GM18498 (cell line): ENCODE data around the gene ASCL3.
"Not testable (repeated sequence)": the region's sequence is repeated elsewhere in the genome, so short reads cannot be mapped to it uniquely, and the experiment has no call there.

Experiments used
- ATAC-seq: cut with Tn5 transposase; IDR thresholded peaks from one replicate; pipeline ENCODE4 v1.9.1; 2021; ENCODE audit warnings: mild to moderate bottlenecking, moderate library complexity; ENCODE audit not compliant: unreplicated experiment

ASCL3 gene

DNA sequence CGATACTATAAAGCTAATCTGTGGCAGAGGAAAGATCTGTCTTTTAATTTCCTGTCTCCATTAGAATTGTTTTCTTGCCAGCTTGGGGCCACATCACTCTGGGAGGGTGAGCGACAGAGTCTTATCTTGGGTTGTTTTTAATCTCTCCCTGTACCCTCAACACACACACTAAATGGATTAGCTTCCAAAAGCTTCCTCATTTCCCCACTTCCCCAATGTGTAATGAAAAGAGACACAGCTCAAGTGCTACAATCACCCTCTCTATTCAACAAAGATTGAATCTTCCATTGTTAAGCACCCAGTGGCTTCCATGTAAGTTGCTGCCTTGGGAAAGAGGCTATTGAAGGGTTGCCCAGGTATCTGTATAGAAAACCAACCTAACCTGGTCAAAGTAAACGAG lies 6.1 kb upstream of the ASCL3 start:
- ATAC-seq, result no peak

DNA sequence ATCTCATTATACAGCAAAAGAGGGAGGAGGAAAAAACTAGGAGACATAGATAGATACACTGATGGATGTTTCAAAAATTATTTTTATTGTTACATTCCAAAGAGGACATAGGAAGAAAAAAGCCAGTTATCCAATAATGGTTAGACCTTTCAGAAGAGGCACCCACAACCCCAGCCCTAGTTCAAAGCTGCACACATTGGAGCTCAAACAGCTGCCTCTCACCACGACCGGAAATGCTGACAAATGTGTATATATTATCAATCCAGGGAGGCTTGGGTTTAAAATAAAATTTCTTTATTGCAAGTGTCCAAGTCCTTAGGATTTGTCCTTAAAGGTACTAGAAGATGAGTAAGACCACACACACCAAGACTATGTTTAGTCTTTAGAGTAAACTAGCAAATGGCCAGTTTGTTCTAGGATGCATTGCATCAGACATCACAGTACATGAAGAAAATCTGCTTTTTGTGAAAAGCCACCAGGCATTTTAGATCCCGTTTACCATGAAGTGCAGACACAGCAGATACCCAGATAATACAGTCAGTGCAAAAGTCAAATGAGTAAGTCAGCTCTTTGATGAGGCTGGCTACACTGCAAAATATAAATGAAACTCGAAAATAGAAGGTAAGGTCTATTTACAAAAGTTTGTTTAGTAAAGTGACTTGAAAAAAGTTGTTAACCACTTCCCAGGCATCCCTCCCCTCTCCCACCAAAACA lies 4.6 kb upstream of the ASCL3 start:
- ATAC-seq, result no peak

DNA sequence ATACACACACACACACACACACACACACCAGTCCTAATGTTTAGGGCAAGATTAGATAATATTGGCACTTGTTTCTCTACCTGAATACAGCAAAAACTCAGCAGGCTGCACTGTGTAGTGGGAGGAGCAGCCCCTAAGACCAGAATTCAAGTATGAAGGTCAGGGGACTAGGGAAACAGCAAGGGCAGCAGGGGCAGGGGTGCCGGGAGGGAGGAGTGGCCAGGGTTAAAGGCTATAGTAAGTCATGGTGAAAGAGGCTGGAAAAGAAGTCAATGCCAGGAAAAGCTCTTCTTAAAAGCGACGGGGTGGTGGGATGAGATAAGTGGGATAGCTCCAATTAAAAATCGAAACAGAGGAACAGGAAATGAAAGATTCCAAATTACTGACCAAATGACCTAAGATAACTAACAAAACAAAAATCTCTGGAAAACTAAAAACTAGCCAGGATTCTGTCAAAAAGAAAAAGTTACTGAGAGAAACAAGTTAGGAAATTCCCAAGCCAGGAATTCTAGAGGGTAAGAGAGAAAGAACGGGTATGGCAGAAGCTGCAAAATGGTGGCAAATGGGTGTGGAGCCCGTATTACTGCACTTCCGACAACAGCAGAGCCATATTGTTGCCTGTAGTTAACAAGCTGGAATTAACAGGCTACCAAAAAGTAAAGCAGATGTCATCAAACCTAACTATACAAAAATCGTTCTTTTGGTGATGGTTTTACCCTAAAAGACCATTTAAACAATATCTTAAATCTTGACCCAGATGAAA lies 1.3 kb downstream of the ASCL3 start:
- ATAC-seq, result no peak

DNA sequence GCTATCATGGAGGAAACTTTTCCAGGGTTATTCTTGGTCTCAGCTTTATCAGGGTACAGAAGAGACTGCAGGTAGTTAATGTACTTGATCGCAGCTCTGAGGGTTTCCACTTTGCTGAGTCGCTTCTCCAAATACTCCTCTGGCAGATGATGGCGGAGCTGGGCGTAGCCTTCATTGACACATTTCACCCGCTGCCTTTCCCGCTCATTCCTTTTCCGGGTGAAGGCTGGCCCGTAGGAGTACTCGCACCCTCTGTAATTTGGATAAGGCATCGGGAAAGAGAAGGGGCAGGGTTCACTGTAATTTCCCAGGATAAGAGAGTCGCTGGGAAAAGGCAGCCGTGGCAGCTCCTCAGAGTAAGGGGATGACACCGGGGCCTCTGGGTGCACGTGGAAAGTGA lies 5.2 kb downstream of the ASCL3 start:
- no peak for ATAC-seq

DNA sequence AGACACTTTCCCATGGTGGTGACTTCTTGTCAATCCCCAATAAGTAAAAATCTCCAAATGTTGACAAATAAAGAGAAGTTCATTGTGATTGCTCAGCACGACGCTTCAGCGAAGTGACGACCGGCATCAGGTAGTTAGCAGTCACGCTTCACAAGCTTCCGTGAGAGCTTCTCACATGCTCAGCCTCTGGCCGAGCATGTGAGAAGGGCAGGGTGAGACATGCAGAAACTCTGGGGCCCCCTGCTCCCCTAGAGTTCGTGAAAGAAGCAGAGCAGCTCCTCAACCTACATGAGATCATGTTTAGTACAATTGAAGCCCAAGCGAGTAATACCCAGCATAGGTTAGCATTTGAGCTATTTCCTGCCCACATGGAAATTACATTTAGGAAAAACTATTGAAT lies 5.7 kb downstream of the ASCL3 start:
- no peak for ATAC-seq

DNA sequence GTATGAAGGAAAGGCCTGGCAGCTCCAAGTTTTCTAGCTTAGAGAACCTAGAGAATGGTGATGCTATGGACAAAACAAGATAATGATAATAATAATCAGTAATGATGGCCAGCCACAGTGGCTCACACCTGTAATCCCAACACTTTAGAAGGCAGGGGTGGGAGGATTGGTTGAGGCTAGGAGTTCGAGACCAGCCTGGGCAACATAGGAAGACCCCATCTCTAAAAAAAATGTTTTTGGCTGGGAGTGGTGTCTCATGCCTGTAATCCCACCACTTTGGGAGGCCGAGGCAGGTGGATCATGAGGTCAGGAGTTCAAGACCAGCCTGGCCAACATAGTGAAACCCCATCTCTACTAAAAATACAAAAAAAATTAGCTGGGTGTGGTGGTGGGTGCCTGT lies 7.0 kb downstream of the ASCL3 start:
- not testable (repeated sequence) for ATAC-seq

DNA sequence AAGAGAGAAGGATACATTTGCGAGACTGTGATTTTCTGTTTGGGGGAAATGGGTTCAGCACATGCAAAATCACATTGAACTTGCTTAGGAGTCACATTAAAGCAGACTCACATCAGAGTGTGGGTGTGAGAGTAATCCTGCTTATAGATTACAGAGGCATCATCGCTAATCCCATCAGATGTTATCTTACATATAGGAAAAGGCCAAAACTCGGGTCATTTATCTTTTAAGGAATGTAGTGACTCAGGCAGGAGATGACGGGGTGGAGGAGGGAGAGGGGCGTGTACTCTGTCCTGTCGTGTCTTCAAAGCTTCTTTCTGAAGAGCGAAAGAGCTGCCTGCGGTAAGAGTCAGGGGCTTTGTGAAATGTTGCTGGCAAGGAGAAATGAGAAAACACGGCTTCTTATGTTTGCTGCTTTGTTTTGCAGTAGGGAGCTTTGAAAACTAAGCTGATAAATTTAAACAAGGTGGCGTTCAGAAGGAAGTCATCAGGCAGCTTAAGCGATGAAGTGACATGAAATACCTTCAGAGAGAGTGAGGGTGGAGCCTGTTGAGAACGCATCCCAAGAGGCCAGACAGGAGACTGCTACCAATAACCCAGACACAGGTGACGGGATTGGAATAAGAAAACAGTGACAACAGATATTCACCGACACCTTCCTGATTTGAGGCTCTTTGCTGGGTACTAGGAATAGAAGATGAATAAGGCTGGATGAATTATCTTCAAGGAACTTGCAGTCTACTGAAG lies 7.9 kb downstream of the ASCL3 start:
- ATAC-seq, result no peak

DNA sequence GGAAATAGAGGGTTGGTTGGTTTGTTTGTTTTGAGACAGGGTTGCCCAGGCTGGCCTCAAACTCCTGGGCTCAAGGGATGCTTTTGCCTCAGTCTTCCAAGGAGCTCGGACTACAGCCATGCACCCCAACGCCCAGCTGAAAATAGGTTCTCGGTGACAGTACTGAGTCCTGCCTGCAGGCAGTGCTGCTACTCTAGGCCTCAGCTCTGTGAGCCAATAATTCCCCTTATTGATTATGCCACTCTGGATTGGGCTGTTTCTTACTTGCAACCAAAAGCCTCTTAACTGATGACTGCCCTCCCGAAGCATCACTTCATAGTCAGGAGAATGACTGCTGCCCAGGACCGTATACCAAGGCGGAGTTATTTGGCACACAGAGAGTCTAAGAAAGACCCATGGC lies 8.9 kb downstream of the ASCL3 start:
- no peak for ATAC-seq

DNA sequence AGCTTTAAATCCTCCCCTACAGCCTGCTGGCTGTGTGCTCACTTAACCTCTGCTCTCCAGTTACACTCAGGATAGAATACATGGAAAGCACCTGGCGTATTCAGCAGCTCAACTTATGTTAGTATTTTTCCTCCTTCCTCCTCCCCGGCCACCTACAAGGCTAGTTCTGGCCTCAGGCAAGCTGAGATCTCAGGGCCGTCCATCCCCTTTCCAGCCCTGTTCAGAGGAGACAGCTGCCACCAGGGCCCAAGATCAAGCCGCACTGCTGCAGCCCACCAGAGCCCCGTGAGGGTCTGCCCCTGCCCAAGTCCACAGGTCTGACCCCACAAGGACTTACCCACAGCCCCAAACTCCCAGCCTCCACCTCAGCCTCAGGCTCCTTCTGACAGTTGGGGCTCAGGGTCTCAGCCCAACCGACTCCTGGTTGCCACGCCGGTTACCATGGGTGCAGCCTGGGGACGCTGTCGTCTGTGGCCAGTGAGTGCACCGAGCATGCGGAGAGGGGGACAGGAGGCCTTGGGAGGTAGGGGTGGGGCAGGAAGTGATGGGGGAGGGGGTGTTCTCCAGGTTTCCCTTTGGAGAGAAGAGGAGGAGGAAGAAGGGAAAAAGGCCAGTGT lies 10.1 kb downstream of the ASCL3 start, which contains the start of gene C11orf16:
C11orf16 (minus strand) TSS at position 384 of the 617 bp plus-strand sequence. CDS start 639 bp downstream, outside the sequence.
- ATAC-seq, result no peak

DNA sequence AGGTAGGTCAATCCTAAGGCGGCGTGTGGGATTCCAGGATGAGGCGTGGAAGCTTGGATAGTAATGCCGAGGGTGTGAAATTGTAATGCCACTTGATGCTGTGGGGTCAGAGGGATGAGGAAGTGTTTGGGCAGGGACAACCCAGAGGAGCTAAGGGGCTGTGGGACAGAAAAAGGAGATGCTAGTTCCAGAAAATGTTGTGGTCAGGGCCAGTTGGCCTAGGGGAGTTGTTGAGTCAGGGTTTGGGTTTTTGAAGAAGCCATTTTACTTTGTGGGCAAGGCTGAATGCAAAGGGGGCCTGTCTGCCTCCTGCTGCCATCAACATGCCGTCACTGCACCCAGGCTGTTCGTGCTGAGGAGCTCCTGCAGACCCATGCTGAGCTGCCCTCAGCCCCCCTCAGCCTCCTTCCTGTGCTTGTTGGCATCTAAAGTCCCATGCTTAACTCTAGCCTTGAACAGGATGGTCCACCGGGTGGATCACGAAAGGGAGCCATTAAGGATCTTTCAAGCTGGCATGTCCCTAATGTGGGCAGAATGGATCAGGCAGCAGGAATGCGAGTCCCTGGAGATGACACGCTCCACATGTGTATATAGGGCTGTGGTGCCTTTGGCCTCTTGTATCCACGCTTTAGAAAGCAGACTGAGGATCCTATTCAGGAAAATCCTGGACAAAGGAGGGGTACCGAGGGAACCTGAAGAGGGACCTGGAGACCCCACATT lies 12.2 kb downstream of the ASCL3 start:
- ATAC-seq, result no peak

DNA sequence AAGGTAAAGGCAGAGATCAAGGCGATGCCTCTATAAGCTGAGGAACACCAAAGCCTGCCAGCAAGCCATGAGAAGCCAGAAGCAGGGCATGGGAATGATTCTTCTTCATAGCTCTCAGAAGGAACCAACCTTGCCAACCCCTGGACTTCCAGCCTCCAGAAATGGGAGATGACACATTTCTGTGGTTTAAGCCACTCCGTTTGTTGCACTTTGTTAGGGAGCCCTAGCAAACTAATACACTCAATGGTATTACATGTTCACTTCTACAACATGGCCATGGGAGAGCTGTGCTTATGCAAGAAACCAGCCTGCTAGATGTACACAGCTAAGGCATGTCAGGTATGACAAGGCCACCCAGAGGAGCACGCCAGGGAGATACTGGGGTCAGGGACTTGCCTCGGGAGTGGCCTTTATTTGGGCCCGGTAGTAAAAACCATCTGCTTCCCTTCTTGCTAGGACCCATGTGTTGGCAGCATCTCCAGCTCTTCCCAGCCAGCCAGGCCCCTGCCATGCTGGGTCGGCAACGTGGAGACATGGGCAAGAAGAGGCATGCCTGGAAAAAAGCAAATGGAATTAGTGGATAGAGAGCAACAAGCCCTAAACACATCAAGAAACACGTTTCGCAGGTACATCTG lies 13.7 kb downstream of the ASCL3 start:
- ATAC-seq, result no peak

DNA sequence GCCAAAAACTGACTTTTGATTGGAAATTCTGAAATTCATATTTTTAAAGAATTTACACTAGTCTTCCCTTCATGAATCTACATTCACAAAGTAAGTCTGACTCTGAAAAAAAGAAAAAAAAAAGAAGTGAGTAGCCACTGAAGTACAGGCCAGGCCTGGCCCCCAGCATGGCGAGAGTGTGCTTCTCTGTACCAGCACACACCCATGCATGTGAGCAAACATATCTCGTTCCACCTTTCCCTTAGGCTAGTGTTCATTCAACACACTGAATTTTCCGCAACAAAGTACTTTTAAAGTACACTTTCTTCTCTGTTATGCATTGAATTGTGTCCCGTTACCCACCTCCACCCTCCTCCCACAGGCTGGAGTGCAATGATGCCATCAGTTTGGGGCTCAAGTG lies 14.6 kb downstream of the ASCL3 start:
- no peak for ATAC-seq

DNA sequence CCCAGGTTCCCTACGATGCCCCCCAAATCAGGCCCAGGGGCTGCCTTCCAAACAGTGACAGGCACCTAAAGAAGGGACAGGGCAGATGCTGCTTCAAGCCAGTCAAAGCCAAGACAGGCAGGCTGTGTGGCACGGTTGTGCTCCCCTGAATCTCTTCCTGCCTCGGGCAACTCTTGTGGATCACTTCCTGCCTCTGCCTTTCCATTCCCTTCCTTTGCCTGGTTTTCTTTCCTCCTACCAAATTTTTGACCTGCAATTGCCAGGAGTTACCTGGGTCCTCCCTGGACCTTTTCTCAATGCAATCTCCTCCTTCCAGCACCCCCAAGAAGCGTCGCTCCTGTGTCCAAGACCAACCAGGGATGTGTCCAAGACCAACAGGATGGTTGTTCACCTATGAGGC lies 15.6 kb downstream of the ASCL3 start:
- ATAC-seq, result no peak

DNA sequence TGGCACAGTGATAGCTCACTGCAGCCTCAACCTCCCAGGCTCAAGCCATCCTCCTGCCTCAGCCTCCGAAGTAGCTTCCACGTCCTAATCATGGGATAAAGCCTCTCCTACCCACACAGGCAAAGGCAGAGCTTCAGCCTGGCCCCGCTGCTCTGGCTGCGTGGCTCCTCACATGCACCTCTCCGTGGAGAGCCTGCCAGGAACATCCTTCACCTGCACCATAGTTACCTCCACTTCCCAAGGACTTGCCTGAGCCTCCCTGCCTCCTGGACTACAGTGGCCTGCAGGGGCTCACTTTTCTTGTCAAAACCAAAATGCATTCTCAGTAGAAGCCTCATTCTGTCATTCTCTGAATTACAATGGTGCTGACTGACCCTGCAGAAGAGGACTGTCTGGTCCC lies 16.6 kb downstream of the ASCL3 start:
- ATAC-seq, result no peak

DNA sequence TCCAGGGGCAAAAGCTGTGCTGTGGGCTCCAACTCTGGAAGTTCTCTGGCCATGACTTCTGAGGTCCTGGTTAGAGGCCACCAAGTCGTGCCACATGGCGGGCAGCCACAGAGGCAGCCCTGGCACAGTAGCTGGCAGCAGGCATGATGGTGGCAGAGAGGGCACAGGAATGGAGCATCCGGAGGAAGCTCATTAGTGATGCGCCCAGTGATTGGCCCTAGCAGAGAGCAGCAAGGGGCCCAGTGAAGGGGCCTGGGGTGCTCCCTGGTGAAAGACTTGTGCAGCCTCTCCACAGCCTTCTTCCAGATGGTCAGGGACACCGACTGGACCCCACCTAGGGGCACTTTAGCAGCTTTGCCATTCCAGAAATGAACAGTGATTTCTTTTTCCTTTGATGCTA lies 17.1 kb downstream of the ASCL3 start:
- no peak for ATAC-seq

DNA sequence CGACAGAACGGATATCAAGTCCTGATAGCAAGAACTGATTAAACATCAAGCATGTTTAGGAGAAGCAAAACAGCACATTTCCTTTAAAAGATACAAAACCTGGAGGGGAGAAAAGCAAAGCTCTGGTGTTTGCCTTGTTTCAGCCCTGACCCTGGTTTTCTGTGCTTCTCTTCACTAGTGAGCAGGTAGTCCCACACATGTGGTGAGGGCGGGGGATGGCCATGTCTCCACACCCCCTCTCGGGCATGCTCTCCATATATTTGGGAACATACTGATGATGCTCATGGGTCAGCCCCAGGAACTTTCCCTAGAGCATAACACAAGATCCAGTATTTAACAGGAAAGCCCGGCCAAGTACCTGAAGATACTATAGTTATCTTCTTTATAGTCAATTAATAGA lies 20.1 kb downstream of the ASCL3 start:
- ATAC-seq, result no peak

DNA sequence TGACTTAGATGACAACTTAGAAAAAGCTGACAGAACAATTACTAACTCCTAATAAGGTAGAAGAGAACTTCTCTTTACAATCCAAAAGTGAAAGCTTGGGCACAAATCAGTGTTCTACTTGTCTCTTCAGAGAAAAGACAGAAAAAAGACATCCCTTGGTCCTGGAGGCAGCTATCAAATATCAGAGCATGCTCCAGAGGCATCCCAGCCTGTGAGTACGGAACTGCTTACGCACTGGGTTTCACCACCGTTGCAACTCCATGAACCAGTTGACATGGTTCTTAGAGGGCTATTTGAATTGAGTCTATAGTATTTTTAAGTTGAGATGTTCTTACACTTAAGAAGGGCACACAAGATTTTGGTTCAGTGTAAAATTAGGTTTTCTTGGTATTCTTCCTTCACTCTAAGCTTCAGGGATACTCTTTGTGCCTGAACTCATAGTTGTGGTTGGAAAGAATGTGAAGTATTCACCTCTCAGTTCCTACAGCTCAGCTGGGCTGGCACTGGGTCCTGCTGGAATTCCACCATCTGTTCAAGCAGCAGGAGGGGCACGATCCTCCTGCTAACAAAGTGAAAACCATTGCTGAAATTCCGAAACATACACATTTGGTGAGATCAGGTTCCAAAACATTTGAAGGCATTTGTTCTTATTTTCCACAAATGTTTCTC lies 25.5 kb downstream of the ASCL3 start:
- no peak for ATAC-seq

DNA sequence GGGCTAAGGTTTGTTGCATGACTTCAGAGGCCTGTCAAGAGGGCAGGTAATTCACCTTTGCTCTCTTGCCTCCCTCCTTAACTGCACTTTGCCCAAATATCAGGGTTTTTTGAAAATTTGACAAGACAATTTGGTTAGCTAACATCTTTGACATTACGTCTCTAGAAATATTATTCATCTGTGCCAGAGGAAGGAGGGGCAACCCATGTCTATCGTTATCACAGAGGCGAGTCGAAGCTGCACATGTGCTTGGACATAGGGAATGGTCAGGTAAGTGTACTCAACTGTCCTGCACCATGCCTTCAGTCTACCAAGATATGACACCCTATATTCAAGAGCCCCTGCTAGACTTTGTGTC lies 28.2 kb downstream of the ASCL3 start:
- no peak for ATAC-seq

DNA sequence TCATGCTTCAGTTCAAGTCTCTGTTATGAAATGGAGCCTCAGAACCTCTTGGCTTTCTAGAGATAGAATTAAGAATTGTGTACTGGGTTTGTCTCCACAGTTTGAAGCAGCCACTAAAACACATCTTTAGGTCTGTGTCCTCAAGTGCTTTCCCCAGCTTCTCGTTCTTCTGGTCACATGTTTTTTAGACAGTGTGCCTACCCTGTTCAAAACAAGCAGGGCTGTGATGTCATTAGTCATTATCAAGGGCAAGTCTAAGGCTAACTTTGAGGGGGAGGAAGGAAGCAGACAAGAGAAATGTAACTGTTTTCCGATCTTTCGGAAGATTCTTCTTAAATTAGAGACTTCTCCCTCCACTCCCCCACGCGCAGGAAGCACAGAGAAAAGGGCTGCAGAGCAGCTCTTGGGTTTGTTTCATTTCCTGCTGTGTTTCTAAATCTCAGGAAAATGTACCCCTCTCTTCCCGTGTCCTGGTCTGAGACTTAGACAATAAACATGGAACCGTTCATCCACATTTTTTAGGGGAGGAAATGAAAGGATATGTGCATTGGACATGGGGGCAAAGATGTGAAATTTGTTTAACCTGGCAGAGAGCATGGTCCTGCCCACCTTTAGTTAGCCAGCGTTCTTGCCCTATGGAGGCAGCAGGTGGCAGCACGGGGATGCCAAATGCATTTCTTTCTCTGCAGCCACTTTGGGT lies 28.7 kb downstream of the ASCL3 start:
- no peak for ATAC-seq
